HG03565 (cell line): ENCODE measurements around the gene YARS1.

Source experiments
- ATAC-seq: cut with Tn5 transposase; IDR thresholded peaks from one replicate; pipeline ENCODE4 v1.9.1; 2021; ENCODE audit warnings: mild to moderate bottlenecking, moderate library complexity; ENCODE audit not compliant: unreplicated experiment

Gene YARS1

DNA sequence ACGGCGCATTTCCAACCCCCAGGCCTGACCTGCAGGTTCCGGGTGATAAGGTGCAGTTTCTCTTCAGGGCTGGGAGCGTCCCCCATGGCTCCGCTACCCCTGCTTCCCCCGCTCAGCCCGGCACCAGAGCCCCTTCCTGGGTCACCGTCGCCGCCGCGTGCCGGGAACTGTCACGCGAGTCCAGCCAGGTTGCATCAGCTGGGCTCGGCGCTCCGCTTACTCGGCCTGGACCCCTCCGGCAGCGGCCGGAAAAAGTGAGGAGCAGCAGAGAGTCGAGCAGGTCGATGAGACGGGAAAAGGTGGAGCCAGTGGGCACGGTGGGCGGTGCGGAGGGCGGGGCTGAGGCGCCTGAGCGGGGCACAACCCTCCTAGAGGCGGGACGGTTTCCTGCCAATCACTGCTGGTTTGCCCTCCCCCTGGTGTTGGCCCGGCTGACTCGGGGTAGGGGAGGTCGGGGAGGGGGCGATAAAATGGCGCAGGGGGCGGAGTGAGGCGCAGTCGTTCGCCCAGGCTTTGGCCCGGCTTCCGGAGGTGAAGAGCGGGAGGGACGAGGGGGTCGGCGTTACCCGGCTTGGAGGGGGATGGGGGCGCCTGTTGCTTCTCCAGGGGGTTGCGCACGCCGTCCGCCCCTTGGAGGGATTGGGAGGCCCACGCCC lies at the start of gene YARS1, which contains the start of gene S100PBP:
YARS1 (minus strand) TSS at position 200 of the 656 bp plus-strand sequence; CDS start at position 86, 114 bp downstream.
S100PBP (plus strand) TSS at position 495 of the 656 bp plus-strand sequence. CDS start 8,447 bp downstream, outside the sequence.
- peak; percentile 71 for ATAC-seq

DNA sequence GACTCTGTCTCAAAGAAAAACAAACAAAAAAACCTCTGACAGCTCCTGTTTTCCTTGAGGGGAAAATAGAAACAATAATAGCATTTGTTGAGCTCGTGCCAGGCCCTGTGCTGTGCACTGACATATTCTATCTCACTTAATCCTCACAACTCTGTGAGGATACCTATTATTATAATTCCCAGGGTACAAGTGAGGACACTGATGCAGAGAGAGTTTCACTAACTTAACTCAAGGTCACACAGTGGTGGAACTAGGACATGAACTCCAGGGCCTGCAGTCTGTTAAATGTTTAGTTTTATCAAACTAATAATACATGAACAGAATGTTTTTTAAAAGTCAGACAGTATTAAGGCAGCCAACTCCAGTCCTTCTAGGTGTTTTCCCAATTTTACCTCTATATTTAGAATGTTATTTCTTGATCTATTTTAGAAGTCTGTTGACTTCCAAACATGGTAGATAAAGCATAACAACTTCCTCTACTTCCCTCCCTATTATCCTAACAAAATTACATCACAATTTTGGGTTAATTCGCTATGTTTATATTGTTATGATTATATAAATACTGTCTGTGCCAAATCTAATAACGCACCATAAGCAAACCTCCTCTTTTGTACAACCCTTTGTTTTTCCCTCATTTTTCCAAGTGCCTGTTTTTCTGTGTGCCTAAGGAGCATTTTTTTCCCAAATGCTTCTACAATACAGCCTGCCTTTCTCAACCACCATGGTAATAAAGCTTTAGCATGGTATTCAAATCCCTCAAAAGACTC lies 48.7 kb upstream of the YARS1 start:
- no peak for ATAC-seq

DNA sequence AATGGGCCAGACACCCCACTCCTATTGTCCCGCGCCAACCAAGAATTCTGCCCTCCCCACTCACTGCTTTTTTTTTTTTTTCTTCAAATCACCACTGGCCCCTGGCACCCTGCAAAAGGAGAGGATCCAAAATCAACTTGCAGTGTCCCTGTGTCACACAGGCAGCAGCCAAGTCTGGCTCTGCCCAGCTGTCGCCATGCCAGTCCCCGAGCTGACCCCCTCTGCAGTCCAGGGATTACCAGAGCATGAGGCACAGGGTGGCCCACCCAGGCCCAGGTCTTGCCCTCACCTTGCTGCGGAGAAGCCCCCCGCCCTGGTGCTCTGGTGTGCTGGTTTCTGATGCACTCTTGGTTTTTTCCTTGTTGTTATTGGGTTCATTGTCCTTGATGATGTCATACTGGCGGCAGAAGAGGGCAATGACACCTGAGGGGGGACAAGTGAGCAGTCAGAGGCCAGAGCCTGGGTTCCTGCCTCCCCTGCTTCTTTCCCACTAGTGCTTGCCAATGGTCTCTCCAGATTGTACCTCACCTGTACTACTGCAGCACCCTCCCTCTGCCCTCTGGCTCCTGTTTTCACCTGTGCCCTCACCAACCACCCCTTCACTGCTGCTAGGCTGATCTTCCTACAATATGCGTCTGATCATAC lies 47.3 kb upstream of the YARS1 start:
- ATAC-seq, result no peak

- no peak for ATAC-seq
Measured at GRCh38 chr1:32863881-32864245, 46.7 kb upstream of the YARS1 start.

- no peak for ATAC-seq
Measured at GRCh38 chr1:32863218-32863880, 46.2 kb upstream of the YARS1 start.

GRCh38 chr1:32861904-32862695 lies 44.9 kb upstream of the YARS1 start:
- no peak for ATAC-seq

- ATAC-seq, result no peak
Measured at GRCh38 chr1:32860566-32860965, 43.4 kb upstream of the YARS1 start.

- no peak for ATAC-seq
Measured at GRCh38 chr1:32859915-32860314, 42.8 kb upstream of the YARS1 start.

GRCh38 chr1:32858791-32859190 lies 41.6 kb upstream of the YARS1 start:
- no peak for ATAC-seq

DNA sequence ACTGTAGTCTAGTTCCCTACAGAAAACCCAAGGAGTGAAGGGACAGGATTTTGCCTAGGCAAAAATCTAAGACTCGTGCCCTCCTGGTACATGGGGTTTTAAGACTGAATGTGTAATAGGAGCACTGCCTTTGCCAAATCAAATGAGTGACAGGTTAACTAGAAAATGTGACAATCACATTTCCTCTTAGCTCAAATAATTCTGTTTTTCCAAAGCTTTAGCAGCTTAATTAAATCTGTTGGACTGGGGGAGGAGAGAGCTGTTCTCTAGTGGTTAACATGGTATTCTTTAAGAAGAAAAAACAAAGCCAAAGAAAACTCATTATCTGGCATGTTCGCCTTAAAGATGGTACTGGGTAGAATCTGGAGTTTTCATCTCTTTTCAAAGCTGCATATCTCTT lies 41.0 kb upstream of the YARS1 start:
- no peak for ATAC-seq

DNA sequence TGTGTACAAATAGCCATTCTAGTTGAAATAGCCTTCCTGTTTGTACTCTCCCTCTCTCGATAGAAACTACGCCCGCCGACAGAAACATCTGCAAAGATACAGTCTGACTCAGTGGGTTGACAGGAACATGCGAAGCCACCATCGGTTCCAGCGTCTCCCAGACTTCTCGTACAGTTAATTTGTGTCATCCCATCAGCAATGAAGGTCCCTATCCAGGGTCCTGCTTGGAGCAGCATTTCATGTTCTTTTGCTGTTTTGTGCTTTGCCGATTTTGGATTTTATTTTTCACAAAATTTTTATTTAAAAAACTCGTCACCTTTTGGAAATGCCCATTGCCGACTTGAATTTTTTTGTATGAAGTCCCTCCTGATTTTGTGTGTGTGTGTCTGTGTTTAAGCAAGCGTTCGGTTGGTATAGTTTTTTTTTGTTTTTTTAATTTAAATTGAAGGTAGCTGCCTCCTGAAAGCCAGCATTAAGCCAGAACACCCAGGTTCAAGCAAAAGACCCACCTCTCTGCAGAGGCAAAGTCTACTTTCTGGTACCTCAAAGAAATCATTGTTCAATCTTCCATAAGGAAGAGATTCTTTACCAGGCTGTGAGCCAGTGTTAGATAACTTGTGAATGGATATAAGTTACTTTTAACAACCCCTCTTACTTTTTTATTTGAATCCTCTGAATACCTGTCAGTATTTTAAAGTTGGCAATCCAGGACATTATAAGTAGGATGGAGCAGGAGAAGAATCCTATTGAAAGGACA lies 38.9 kb upstream of the YARS1 start:
- ATAC-seq, result no peak

- ATAC-seq, result no peak
Measured at GRCh38 chr1:32848354-32849063, 31.4 kb upstream of the YARS1 start.

- ATAC-seq, result no peak
Measured at GRCh38 chr1:32831878-32832277, 14.7 kb upstream of the YARS1 start.

GRCh38 chr1:32830092-32830852 lies 13.1 kb upstream of the YARS1 start:
- no peak for ATAC-seq

DNA sequence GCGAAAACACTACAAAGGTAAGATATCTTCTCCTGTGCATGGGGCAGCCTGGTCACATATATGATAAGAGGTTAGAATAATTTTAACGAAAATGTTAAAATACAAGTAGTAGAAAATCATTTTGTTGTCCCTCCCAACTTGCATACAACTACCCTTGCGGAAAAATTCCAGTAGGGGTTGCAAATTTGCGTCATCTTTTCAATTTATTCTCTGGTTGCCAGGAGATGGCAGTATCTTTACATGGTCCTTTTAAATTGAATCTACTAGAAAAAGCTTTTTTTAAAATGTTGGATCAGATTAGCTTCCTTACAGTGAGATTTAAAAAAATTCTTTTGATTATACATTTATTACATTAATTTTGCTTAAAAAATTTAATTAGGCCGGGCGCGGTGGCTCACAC lies 11.2 kb upstream of the YARS1 start:
- no peak for ATAC-seq

- ATAC-seq, result no peak
Measured at GRCh38 chr1:32825181-32825580, 8.0 kb upstream of the YARS1 start.

DNA sequence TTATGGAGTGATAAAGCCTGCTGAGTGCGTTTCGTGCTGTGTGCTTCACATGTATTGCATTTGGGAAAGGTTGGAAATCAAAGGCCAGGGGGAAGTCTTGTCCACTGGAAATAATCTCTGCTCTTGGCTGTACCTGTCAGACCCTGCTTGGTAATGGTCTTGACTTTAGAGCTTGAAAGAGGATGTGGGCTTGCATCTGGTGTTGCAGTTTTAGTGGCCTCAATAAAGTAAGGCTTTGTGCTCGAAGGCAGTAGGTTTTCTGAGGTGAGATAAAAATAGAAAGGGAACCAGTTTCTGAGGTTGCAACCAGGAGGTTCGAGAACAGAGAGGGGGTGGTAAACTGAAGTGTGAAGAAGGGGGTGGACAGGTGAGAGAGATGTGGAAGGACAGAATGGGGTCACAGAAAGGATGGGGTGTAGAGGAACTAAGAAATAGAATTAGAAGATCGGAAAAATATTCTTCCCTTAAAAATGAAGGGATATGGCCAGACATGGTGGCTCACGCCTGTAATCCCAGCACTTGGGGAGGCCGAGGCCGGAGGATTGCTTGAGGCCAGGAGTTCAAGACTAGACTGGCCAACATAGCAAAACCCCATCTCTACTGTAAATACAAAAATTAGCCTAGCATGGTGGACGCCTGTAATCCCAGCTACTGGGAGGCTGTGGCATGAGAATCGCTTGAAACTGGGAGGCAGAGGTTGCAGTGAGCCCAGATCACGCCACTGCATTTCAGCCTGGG lies 1.8 kb upstream of the YARS1 start:
- ATAC-seq, result peak; percentile 26
